ENCODE data around the gene SLC5A9.
"Not testable (repeated sequence)": the region's sequence is repeated elsewhere in the genome, so short reads cannot be mapped to it uniquely, and the experiment has no call there.

SLC5A9 gene

GRCh38 chr1:48214366-48214765, 8.2 kb upstream of the SLC5A9 start:
- not testable (repeated sequence) for DNase-seq

- no peak for DNase-seq
These were observed 7.7 kb upstream of the SLC5A9 start for GRCh38 chr1:48214820-48215219.

GRCh38 chr1:48215222-48215621, 7.3 kb upstream of the SLC5A9 start:
- peak in 2 of 4 experiments; percentile 11 to 26 for DNase-seq

- DNase-seq = no peak
These were observed 6.6 kb upstream of the SLC5A9 start for GRCh38 chr1:48215889-48216288.

- DNase-seq = no peak
These were observed 6.2 kb upstream of the SLC5A9 start for GRCh38 chr1:48216313-48216712.

GRCh38 chr1:48216941-48217340, 5.6 kb upstream of the SLC5A9 start:
- no peak for DNase-seq

- DNase-seq = no peak
These were observed 4.7 kb upstream of the SLC5A9 start for GRCh38 chr1:48217856-48218255.

GRCh38 chr1:48219803-48220202, 2.7 kb upstream of the SLC5A9 start:
- no peak for DNase-seq

GRCh38 chr1:48221122-48221521, 1.4 kb upstream of the SLC5A9 start:
- no peak for DNase-seq

- no peak for DNase-seq
These were observed 859 bp upstream of the SLC5A9 start for GRCh38 chr1:48221657-48222056.

- DNase-seq = no peak
These were observed 1.1 kb downstream of the SLC5A9 start for GRCh38 chr1:48223366-48224240.

- no peak for DNase-seq
These were observed 2.3 kb downstream of the SLC5A9 start for GRCh38 chr1:48224791-48225190.

- no peak for DNase-seq
These were observed 3.1 kb downstream of the SLC5A9 start for GRCh38 chr1:48225579-48225978.

- DNase-seq = peak; percentile 36 to 58 (median 42)
These were observed 4.9 kb downstream of the SLC5A9 start for GRCh38 chr1:48227165-48228013.

- DNase-seq = no peak
These were observed 5.6 kb downstream of the SLC5A9 start for GRCh38 chr1:48228156-48228555.

- peak; percentile 31 to 65 (median 55) for DNase-seq
These were observed 6.8 kb downstream of the SLC5A9 start for GRCh38 chr1:48229317-48229716.

- DNase-seq = no peak
These were observed 7.7 kb downstream of the SLC5A9 start for GRCh38 chr1:48230236-48230635.

- DNase-seq = no peak
These were observed 10.2 kb downstream of the SLC5A9 start for GRCh38 chr1:48232722-48233121.

GRCh38 chr1:48233666-48234485, 11.4 kb downstream of the SLC5A9 start:
- DNase-seq = no peak

GRCh38 chr1:48235652-48236051, 13.1 kb downstream of the SLC5A9 start:
- no peak for DNase-seq

- peak; percentile 20 to 65 (median 39) for DNase-seq
These were observed 14.4 kb downstream of the SLC5A9 start for GRCh38 chr1:48236716-48237470.
